Stimulated activated CD8-positive, alpha-beta memory T cell treated with anti-CD3 and anti-CD28 coated beads, Interleukin-12 subunit alpha, Interleukin-12 subunit beta, amount 100 ng/mL, for 1 hour (primary cell): ENCODE results near the gene LENG1.
A peak's percentile ranks its signal among the peaks of the same experiment; 100 is the strongest.

ENCODE experiments used
- DNase-seq: peaks from one replicate; pipeline ENCODE4 v3.0.0-alpha.2; 2020; ENCODE audit warnings: low read depth

The LENG1 gene

GRCh38 chr19:54162884-54163283 is 3.4 kb upstream of the LENG1 start:
- no peak for DNase-seq

- DNase-seq, result peak; percentile 61
Measured at GRCh38 chr19:54162241-54162805, 2.8 kb upstream of the LENG1 start.

DNA sequence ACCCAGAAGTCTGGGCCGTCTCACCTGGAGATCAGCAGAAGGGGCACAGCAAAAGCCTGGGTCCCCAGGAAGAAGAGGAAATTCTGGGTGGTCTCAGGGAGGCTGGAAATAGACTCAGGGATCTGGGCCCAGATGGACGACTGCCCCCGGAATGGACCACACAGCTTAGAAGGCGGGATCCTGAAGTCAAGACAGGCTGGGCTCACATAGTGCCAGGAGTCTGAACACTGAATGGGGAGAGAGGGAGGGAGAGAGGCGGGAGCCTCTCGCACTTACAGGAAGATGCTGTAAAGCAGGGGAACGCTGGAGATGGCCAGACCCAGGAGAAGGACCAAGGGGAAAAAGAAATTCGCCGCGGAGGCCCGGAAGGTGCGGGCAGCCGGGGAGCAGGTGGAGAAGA is 1.3 kb upstream of the LENG1 start:
- DNase-seq, result no peak

DNA sequence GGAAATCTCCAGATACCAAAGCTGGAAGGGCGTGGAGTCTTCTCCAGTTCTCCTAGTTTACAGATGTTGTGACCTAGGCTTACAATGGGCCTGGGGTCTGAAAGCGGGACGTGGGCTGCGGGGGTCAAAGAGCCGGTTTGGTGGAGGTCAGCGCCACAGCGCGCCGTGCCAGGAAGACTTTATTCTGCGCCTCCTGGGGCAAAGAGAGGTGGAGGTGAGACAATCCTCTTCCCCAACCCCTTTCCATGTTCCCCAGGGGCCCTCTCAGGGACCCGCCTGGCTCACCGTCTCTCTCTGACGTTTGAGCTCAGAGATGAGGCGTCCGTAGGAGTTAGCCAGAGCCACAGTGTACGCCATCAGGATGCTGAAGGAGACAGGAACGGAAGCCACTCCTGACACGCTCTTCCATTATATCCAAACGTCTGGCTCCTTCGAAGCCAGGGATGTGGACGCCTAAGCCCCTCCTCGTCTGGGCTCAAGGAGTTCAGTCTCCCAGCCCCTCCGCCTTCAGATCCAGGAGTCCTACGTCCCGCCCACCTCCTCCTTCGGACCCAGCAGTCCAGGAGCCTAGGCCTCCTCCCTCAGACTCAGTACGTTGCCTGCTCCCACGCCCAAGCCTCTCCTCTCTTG is 776 bp upstream of the LENG1 start:
- DNase-seq, result no peak

DNA sequence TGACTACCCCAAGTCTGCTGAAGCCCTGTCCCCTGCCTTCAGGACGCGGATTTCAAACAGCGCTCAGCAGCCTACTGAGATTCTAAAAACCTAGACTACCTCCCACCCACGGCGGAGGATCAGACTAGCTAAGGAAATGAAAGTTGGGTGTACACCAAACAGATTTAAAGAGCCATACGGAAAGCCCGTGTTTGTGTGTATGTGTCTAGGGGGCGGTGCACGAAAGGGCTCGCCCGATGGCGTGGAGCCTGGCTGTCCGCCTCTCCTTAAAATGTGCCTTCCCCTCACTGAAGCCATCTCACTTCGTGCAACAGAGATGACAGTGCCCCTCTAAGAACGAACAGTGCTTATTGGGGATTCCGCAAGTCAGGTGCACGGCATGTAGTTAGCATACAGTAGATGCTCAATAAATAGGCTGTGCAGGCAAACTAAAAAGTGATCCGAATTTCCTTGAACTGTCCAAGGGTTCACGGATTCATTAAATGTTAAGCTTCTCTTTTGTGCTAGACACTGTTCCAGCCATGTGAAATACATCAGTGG is 639 bp downstream of the LENG1 start:
- DNase-seq, result no peak

DNA sequence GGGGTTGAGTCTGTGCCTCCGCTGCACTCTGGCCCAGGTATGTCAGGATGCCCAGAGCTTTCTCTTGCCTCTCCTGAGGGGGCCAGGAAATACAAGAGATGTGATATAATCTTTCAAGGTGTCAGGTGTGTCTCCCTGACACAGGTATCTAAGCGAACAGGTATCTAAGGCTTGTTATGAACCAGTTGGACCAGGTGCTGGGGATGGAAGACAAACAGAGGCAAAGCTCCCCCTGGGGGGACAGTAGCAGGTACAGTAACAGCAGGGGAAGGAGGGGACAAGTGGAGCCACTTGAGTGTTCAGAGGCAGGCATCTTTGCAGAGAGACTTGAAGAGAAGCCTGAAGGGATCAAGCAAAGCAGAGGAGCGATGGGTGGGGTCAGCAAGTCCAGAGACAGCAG is 2.6 kb downstream of the LENG1 start:
- DNase-seq, result no peak

DNA sequence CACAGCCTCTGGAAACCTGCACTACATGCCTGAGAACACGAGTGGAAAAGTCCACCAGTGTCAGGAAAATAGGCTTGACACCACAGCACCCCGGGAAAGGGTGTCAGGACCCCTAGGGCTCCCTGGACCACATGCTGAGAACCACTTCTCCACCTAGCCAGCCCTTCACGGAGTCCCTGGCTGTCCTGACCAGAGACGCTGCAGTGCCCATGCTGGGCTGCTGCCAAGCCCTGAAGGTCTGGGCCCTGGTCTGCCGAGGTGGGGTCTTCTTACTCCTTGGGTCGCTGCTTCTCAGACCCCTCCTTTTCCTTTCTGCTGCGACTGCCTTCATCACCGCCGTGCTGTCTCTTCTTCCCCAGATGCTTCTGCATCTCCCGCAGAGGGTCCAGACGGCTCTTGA is 3.0 kb downstream of the LENG1 start:
- no peak for DNase-seq

- no peak for DNase-seq
Measured at GRCh38 chr19:54155694-54156093, 3.8 kb downstream of the LENG1 start.

GRCh38 chr19:54154603-54155345 is 4.7 kb downstream of the LENG1 start:
- DNase-seq, result no peak

- DNase-seq, result no peak
Measured at GRCh38 chr19:54153731-54154326, 5.7 kb downstream of the LENG1 start.

DNA sequence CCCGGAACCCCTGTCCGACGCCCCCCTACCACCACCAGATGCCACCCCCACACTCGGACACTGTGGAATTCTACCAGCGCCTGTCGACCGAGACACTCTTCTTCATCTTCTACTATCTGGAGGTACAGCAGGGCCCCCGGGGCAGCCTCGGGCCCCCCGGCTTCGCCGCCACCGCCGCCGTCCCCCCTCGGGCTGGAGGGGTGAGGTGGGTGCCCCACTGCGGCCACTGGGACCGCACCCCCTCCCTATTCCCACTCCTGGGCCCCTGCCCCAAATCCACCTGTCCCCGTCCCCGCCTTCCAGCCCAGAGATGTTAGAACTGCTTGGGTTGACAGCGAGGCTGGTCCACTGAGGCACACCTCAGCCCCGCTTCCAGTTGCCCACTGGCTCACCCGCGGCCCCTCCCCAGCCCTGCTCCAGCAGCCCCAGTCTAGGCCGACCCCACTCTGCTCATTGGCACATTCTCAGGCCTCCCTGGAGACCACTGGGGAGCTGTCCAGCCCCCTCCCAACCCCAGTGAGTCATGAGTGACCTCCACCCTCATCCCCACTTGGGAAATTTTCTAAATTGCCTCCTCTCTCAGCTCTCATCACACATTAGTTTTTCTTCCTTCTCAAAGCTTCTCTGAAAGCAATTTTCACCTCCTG is 6.5 kb downstream of the LENG1 start:
- DNase-seq, result no peak

- no peak for DNase-seq
Measured at GRCh38 chr19:54152267-54152666, 7.3 kb downstream of the LENG1 start.

- no peak for DNase-seq
Measured at GRCh38 chr19:54151362-54152035, 8.0 kb downstream of the LENG1 start.

DNA sequence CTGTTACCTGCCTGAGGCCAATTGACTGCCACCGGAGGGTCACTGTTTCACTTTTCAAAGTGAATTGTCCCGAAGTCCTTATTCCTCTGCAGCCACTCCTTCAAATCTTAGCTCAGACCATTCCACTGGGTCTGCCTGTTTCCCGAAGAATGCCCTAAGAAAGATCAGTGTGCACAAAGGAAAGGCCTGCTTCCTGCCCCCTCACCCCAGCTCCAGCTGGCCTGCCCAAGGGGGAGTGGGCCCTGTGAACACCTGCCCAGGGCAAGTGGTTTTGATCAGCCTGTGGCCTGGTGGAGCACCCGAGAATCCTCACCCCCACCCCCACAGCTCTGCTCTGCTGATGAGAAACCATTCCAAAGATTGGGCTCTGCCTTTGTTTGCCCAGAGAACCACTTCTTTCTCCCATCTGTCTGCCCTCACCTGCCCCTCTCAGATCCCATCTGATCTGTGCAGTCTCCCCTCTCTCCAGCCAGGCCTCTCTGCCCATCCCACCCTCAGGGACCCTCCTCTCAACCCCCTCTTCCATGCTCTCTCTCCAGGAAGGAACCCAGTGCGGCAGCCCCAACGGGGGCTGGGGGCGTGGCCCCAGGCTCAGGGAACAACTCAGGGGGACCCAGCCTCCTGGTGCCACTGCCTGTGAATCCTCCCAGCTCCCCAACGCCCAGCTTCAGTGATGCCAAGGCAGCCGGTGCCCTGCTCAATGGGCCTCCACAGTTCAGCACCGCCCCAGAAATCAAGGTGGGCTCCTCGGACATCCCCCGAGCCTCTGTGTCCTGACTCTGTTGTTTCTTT is 10.3 kb downstream of the LENG1 start:
- DNase-seq, result no peak

DNA sequence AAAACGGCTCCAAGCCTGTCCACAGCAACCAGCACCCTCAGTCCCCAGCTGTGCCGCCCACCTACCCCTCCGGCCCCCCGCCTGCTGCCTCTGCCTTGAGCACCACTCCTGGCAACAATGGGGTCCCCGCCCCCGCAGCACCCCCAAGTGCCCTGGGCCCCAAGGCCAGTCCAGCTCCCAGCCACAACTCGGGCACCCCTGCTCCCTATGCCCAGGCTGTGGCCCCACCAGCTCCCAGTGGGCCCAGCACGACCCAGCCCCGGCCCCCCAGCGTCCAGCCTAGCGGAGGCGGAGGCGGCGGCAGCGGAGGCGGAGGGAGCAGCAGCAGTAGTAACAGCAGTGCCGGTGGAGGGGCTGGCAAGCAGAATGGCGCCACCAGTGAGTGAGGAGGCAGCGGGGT is 11.4 kb downstream of the LENG1 start:
- DNase-seq, result no peak

GRCh38 chr19:54147676-54148075 is 11.8 kb downstream of the LENG1 start:
- DNase-seq, result no peak

- no peak for DNase-seq
Measured at GRCh38 chr19:54145541-54146158, 13.9 kb downstream of the LENG1 start.

- DNase-seq, result no peak
Measured at GRCh38 chr19:54142166-54142780, 17.2 kb downstream of the LENG1 start.

DNA sequence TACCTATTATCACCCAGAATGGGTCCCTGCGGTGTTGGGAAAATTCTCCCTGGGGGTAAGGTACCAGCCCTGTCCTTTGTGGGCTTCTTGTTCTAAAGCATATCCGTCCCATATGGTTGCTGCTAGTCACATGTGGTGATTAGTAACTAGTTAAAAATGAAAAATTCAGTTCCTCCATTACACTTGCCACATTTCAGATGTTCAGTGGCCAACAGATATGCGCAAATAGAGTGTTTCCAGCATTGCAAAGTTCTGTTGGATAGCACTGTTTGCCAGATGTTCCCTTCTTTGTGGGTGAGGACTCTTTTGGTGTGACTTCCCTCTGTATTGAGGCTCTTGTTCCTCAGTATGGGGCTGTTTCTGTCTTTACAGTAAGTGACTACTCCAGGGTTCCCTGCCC is 18.2 kb downstream of the LENG1 start:
- no peak for DNase-seq
